AG04450 (cell line): Measurements from ENCODE around the gene ADAMTS17. TPM values are rescaled to one million over a fixed set of nuclear protein-coding genes. Genes with fewer than 3 reads are reported as not detected.

Experiments
- CTCF ChIA-PET: fragments of 300-600, 350-600 bp; formaldehyde crosslinking; extraction: SDS; loops from one replicate; lab custom pipeline; 2022; ENCODE audit warnings: antibody characterized with exemption, inconsistent platforms; lab: Charles Lee
- POLR2A ChIA-PET: fragments of 350-600 bp; formaldehyde crosslinking; extraction: SDS; loops from one replicate; lab custom pipeline; 2021; ENCODE audit warnings: antibody characterized with exemption, inconsistent platforms; lab: Yijun Ruan, JAX
- DNase-seq: peaks from one replicate; pipeline ENCODE4 v3.0.0-alpha.2; 2011; ENCODE audit warnings: low read depth, low spot score
- H3K27ac ChIP-seq: one replicate; pipeline ENCODE4 v1.5.1; 2012; ENCODE audit warnings: low read depth, low read length, control low read depth
- H3K27me3 ChIP-seq: one replicate; pipeline ENCODE4 v1.6.0; 2012; ENCODE audit warnings: low read length; ENCODE audit not compliant: control insufficient read depth, insufficient read depth
- H3K4me3 ChIP-seq: 2 replicates; pipeline ENCODE4 v1.5.1; 2011; ENCODE audit warnings: mild to moderate bottlenecking, low read depth, low read length, control low read depth
- H3K9me3 ChIP-seq: 2 replicates; pipeline ENCODE4 v1.5.1; 2012; ENCODE audit warnings: low read length; ENCODE audit not compliant: control insufficient read depth, insufficient read depth
- CTCF ChIP-seq: IDR thresholded peaks from 2 replicates; pipeline ENCODE4 v1.5.1; 2011; ENCODE audit warnings: low read depth, low read length, control low read depth, inconsistent platforms
- polyA plus RNA-seq: library from polyadenylated mRNA; depleted of rRNA; stranded (reverse); fragments of >200 nt; gene quantifications from 2 replicates; pipeline ENCODE4 v1.2.3, GENCODE V29; 2011

The ADAMTS17 gene
- polyA plus RNA-seq, 1 experiment, result 0.06 TPM

- H3K4me3 ChIP-seq, result no peak overlapping the region
- ChIA-PET POLR2A (no interaction called here), CTCF (no interaction called here)
- no peak overlapping the region for H3K27ac ChIP-seq
- DNase-seq, result no peak
- no peaks in the 10 kb centered on the region for H3K27me3 ChIP-seq
- peaks cover 9% of the 10 kb centered on the region for H3K9me3 ChIP-seq
- no peak for TF ChIP-seq CTCF
Observed at GRCh38 chr15:100097342-100098127, 244.2 kb downstream of the ADAMTS17 start.

GRCh38 chr15:100096700-100097099 is 245.1 kb downstream of the ADAMTS17 start:
- DNase-seq, result no peak
- ChIA-PET POLR2A (no interaction called here), CTCF (no interaction called here)
- Histone ChIP-seq H3K9me3 (peaks cover 8% of the 10 kb centered on the region), H3K4me3 (no peak overlapping the region), H3K27me3 (no peaks in the 10 kb centered on the region), H3K27ac (no peak overlapping the region)
- no peak for TF ChIP-seq CTCF

GRCh38 chr15:100096248-100096600 is 245.6 kb downstream of the ADAMTS17 start:
- ChIA-PET CTCF (no interaction called here), POLR2A (no interaction called here)
- no peak for DNase-seq
- Histone ChIP-seq H3K4me3 (no peak overlapping the region), H3K27me3 (no peaks in the 10 kb centered on the region), H3K9me3 (peaks cover 8% of the 10 kb centered on the region), H3K27ac (no peak overlapping the region)
- TF ChIP-seq CTCF, result no peak

- TF ChIP-seq CTCF, result no peak
- CTCF ChIA-PET, result no interaction called here
- DNase-seq, result no peak
- POLR2A ChIA-PET, result no interaction called here
- H3K27me3 ChIP-seq, result no peaks in the 10 kb centered on the region
- peaks cover 8% of the 10 kb centered on the region for H3K9me3 ChIP-seq
- no peak overlapping the region for H3K4me3 ChIP-seq
- H3K27ac ChIP-seq, result no peak overlapping the region
Observed at GRCh38 chr15:100095541-100096247, 246.1 kb downstream of the ADAMTS17 start.

- ChIA-PET POLR2A (no interaction called here), CTCF (no interaction called here)
- Histone ChIP-seq H3K9me3 (peaks cover 8% of the 10 kb centered on the region), H3K27ac (no peak overlapping the region), H3K27me3 (no peaks in the 10 kb centered on the region), H3K4me3 (no peak overlapping the region)
- no peak for DNase-seq
- no peak for TF ChIP-seq CTCF
Observed at GRCh38 chr15:100094127-100094510, 247.7 kb downstream of the ADAMTS17 start.
